T-helper 2 cell treated with Interferon-gamma antibody and Interleukin-4, amounts not matched to agents 5 μg/mL and 100 μg/mL, for 36 hours (primary cell): Measurements from ENCODE around the gene TUBA8.
"Not testable (repeated sequence)": the region's sequence is repeated elsewhere in the genome, so short reads cannot be mapped to it uniquely, and the experiment has no call there.

Source experiments
- DNase-seq: peaks from one replicate; pipeline ENCODE4 v3.0.0; 2021; ENCODE audit warnings: low spot score
- H3K27ac Mint-ChIP-seq: one replicate; pipeline ENCODE4 v1.8.0; 2021; ENCODE audit warnings: mild to moderate bottlenecking, mixed read lengths
- H3K27me3 Mint-ChIP-seq: one replicate; pipeline ENCODE4 v1.8.0; 2021; ENCODE audit warnings: low read depth, mixed read lengths
- H3K36me3 Mint-ChIP-seq: one replicate; pipeline ENCODE4 v1.8.0; 2021; ENCODE audit warnings: low read depth, mixed read lengths
- H3K4me1 Mint-ChIP-seq: one replicate; pipeline ENCODE4 v1.8.0; 2021; ENCODE audit warnings: low read depth, mixed read lengths
- H3K4me3 Mint-ChIP-seq: one replicate; pipeline ENCODE4 v1.8.0; 2022; ENCODE audit warnings: mild to moderate bottlenecking, moderate library complexity, mixed read lengths
- H3K9me3 Mint-ChIP-seq: one replicate; pipeline ENCODE4 v1.8.0; 2021; ENCODE audit warnings: mixed read lengths

The TUBA8 gene

GRCh38 chr22:18106550-18107341, 3.9 kb upstream of the TUBA8 start:
- H3K36me3 Mint-ChIP-seq = peaks cover 21% of the 10 kb centered on the region
- not testable (repeated sequence) for H3K27ac Mint-ChIP-seq, H3K4me3 Mint-ChIP-seq, H3K4me1 Mint-ChIP-seq
- H3K27me3 Mint-ChIP-seq = peaks cover 32% of the 10 kb centered on the region
- peaks cover 18% of the 10 kb centered on the region for H3K9me3 Mint-ChIP-seq
- peak; percentile 21 for DNase-seq

- no peak overlapping the region for H3K4me3 Mint-ChIP-seq
- peaks cover 18% of the 10 kb centered on the region for H3K9me3 Mint-ChIP-seq
- H3K36me3 Mint-ChIP-seq = peaks cover 15% of the 10 kb centered on the region
- peaks cover 44% of the 10 kb centered on the region for H3K27me3 Mint-ChIP-seq
- peaks cover 4% of the 10 kb centered on the region for H3K4me1 Mint-ChIP-seq
- no peak overlapping the region for H3K27ac Mint-ChIP-seq
- DNase-seq = no peak
These were observed 2.4 kb upstream of the TUBA8 start for GRCh38 chr22:18108187-18108586.

- H3K4me1 Mint-ChIP-seq = peaks cover 14% of the 10 kb centered on the region
- H3K4me3 Mint-ChIP-seq = peak overlapping the region; percentile 41
- peaks cover 7% of the 10 kb centered on the region for H3K36me3 Mint-ChIP-seq
- no peak overlapping the region for H3K27ac Mint-ChIP-seq
- H3K9me3 Mint-ChIP-seq = peaks cover 18% of the 10 kb centered on the region
- DNase-seq = no peak
- peaks cover 48% of the 10 kb centered on the region for H3K27me3 Mint-ChIP-seq
These were observed 1.0 kb upstream of the TUBA8 start for GRCh38 chr22:18109410-18110193.

- Mint-ChIP-seq H3K36me3 (peaks cover 3% of the 10 kb centered on the region), H3K4me1 (peaks cover 14% of the 10 kb centered on the region), H3K27ac (no peak overlapping the region), H3K4me3 (peak overlapping the region; percentile 45), H3K9me3 (peaks cover 5% of the 10 kb centered on the region), H3K27me3 (peaks cover 48% of the 10 kb centered on the region)
- no peak for DNase-seq
These were observed 547 bp downstream of the TUBA8 start for GRCh38 chr22:18110954-18111758.

- Mint-ChIP-seq H3K4me3 (no peak overlapping the region), H3K36me3 (peaks cover 3% of the 10 kb centered on the region), H3K9me3 (peaks cover 4% of the 10 kb centered on the region), H3K27me3 (peaks cover 48% of the 10 kb centered on the region), H3K4me1 (peaks cover 14% of the 10 kb centered on the region), H3K27ac (no peak overlapping the region)
- DNase-seq = no peak
These were observed 1.2 kb downstream of the TUBA8 start for GRCh38 chr22:18111759-18112330.

- H3K4me3 Mint-ChIP-seq = no peak overlapping the region
- no peaks in the 10 kb centered on the region for H3K9me3 Mint-ChIP-seq
- H3K4me1 Mint-ChIP-seq = peaks cover 14% of the 10 kb centered on the region
- peaks cover 46% of the 10 kb centered on the region for H3K27me3 Mint-ChIP-seq
- no peak for DNase-seq
- no peaks in the 10 kb centered on the region for H3K36me3 Mint-ChIP-seq
- H3K27ac Mint-ChIP-seq = no peak overlapping the region
These were observed 1.8 kb downstream of the TUBA8 start for GRCh38 chr22:18112440-18112839.

- Mint-ChIP-seq H3K27me3 (peaks cover 42% of the 10 kb centered on the region), H3K27ac (no peak overlapping the region), H3K36me3 (no peaks in the 10 kb centered on the region), H3K9me3 (no peaks in the 10 kb centered on the region), H3K4me1 (peaks cover 14% of the 10 kb centered on the region), H3K4me3 (peak overlapping the region; percentile 0)
- DNase-seq = no peak
These were observed 3.2 kb downstream of the TUBA8 start for GRCh38 chr22:18113680-18114394.

GRCh38 chr22:18114495-18114894, 3.9 kb downstream of the TUBA8 start:
- Mint-ChIP-seq H3K9me3 (no peaks in the 10 kb centered on the region), H3K4me3 (peak overlapping the region; percentile 0), H3K4me1 (peaks cover 17% of the 10 kb centered on the region), H3K36me3 (no peaks in the 10 kb centered on the region), H3K27ac (no peak overlapping the region), H3K27me3 (peaks cover 35% of the 10 kb centered on the region)
- no peak for DNase-seq

- H3K9me3 Mint-ChIP-seq = no peaks in the 10 kb centered on the region
- DNase-seq = no peak
- H3K4me3 Mint-ChIP-seq = no peak overlapping the region
- H3K27ac Mint-ChIP-seq = no peak overlapping the region
- H3K4me1 Mint-ChIP-seq = peaks cover 16% of the 10 kb centered on the region
- peaks cover 29% of the 10 kb centered on the region for H3K27me3 Mint-ChIP-seq
- no peaks in the 10 kb centered on the region for H3K36me3 Mint-ChIP-seq
These were observed 4.5 kb downstream of the TUBA8 start for GRCh38 chr22:18114976-18115652.

- H3K36me3 Mint-ChIP-seq = no peaks in the 10 kb centered on the region
- H3K27me3 Mint-ChIP-seq = peaks cover 24% of the 10 kb centered on the region
- H3K9me3 Mint-ChIP-seq = no peaks in the 10 kb centered on the region
- peaks cover 16% of the 10 kb centered on the region for H3K4me1 Mint-ChIP-seq
- H3K4me3 Mint-ChIP-seq = no peak overlapping the region
- H3K27ac Mint-ChIP-seq = no peak overlapping the region
- DNase-seq = no peak
These were observed 5.3 kb downstream of the TUBA8 start for GRCh38 chr22:18115906-18116371.

GRCh38 chr22:18116634-18117033, 6.0 kb downstream of the TUBA8 start:
- no peak for DNase-seq
- H3K27me3 Mint-ChIP-seq = peaks cover 17% of the 10 kb centered on the region
- H3K4me3 Mint-ChIP-seq = no peak overlapping the region
- H3K4me1 Mint-ChIP-seq = peaks cover 16% of the 10 kb centered on the region
- no peak overlapping the region for H3K27ac Mint-ChIP-seq
- H3K36me3 Mint-ChIP-seq = no peaks in the 10 kb centered on the region
- H3K9me3 Mint-ChIP-seq = no peaks in the 10 kb centered on the region

- Mint-ChIP-seq H3K4me1 (peaks cover 16% of the 10 kb centered on the region), H3K4me3 (no peak overlapping the region), H3K27me3 (peaks cover 3% of the 10 kb centered on the region), H3K27ac (no peak overlapping the region), H3K9me3 (no peaks in the 10 kb centered on the region), H3K36me3 (no peaks in the 10 kb centered on the region)
- no peak for DNase-seq
These were observed 7.8 kb downstream of the TUBA8 start for GRCh38 chr22:18118345-18118915.
